Lung (tissue), 12 donors: ENCODE data around the gene LTB4R. TPM values are rescaled to one million over a fixed set of nuclear protein-coding genes. Genes with fewer than 3 reads are reported as not detected.

Experiments used
- ATAC-seq: fragments of 200-7000 bp; cut with Tn5 transposase; one replicate; pipeline ENCODE4 v1.9.1; 2020; ENCODE audit warnings: moderate number of reproducible peaks; ENCODE audit not compliant: insufficient read depth, low FRiP score
- DNase-seq, 3 donors: peaks; one replicate each; pipeline ENCODE4 v3.0.0-alpha.2; 2013 to 2017
- H3K27ac ChIP-seq, 2 donors: one replicate each; pipeline ENCODE4 v1.5.1; 2013; ENCODE audit warnings: mild to moderate bottlenecking in 2 of 2, moderate library complexity in 2 of 2, control low read depth in 1 of 2, inconsistent platforms in 1 of 2, low read depth in 1 of 2, low read length in 1 of 2
- H3K27me3 ChIP-seq, 3 donors: one replicate each; pipeline ENCODE4 v1.5.1; 2013; ENCODE audit warnings: low read length in 2 of 3; ENCODE audit not compliant: control insufficient read depth in 3 of 3, insufficient read depth in 3 of 3
- H3K36me3 ChIP-seq, 4 donors: one replicate each; pipeline ENCODE4 v1.5.1; 2013; ENCODE audit warnings: low read length in 4 of 4, mild to moderate bottlenecking in 1 of 4, moderate library complexity in 1 of 4; ENCODE audit not compliant: control insufficient read depth in 4 of 4, insufficient read depth in 4 of 4
- H3K4me1 ChIP-seq, 5 donors: one replicate each; pipeline ENCODE4 v1.5.1; 2013; ENCODE audit warnings: low read length in 5 of 5, mild to moderate bottlenecking in 2 of 5, moderate library complexity in 1 of 5; ENCODE audit not compliant: control insufficient read depth in 5 of 5, insufficient read depth in 5 of 5
- H3K4me3 ChIP-seq: one replicate; pipeline ENCODE4 v1.5.1; 2013; ENCODE audit warnings: mild to moderate bottlenecking, control low read depth, moderate library complexity
- H3K9ac ChIP-seq, 2 donors: one replicate each; pipeline ENCODE4 v1.5.1; 2013; ENCODE audit warnings: low read length in 2 of 2, control low read depth in 1 of 2; ENCODE audit not compliant: insufficient read depth in 1 of 2
- H3K9me3 ChIP-seq, 4 donors: one replicate each; pipeline ENCODE4 v1.5.1; 2013; ENCODE audit warnings: low read length in 3 of 4, mild to moderate bottlenecking in 1 of 4, moderate library complexity in 1 of 4; ENCODE audit not compliant: control insufficient read depth in 4 of 4, insufficient read depth in 3 of 4
- CTCF ChIP-seq: IDR thresholded peaks from 2 replicates; pipeline ENCODE4 v1.5.1; 2012; ENCODE audit warnings: mild to moderate bottlenecking; ENCODE audit errors: control extremely low read depth, extremely low read depth
- WGBS, 2 donors: extraction: QIAGEN DNeasy Blood & Tissue Kit; methylation state at CpG; one replicate each; pipeline ENCODE4 v1.1.7; 2013; 5-methylcytosine and 5-hydroxymethylcytosine counted together
- polyA plus RNA-seq, 2 donors: library from polyadenylated mRNA; stranded (reverse); fragments of 200-250 nt; gene quantifications; one replicate each; pipeline ENCODE4 v1.2.1, GENCODE V29; 2013
- total RNA-seq, 2 donors: library from RNA; depleted of rRNA in 1 of 2; stranded (reverse); fragments of >200 nt in 1 of 2; gene quantifications; one replicate each; pipeline ENCODE4 v1.2.1, GENCODE V29; 2014 to 2021
- donor health status: control.
- donor health status: control.
- donor health status: Bipolar disorder and iron deficiency.
- donor health status: healthy.
- donor health status: DM: yes; HTN: yes; CAD: no.

The LTB4R gene
- total and polyA plus RNA-seq, 4 donors = 4.4 to 47.0 (median 11.0) TPM

- Histone ChIP-seq H3K4me3 (no peak overlapping the region), H3K36me3 (peaks cover 3 to 35% (median 7%) of the 10 kb centered on the region in 4 donors), H3K9ac (no peak overlapping the region), H3K4me1 (peaks cover 4 to 8% (median 6%) of the 10 kb centered on the region in 5 donors), H3K27me3 (no peaks in the 10 kb centered on the region), H3K9me3 (no peaks in the 10 kb centered on the region), H3K27ac (no peak overlapping the region)
- ATAC-seq (no peak), DNase-seq (no peak)
- WGBS, 2 donors = 92 to 96% methylated on average over 9 of the region's 9 CpGs
- TF ChIP-seq CTCF = no peak
Measured at GRCh38 chr14:24267516-24267915, 43.8 kb upstream of the LTB4R start.

GRCh38 chr14:24268225-24268624 is 43.1 kb upstream of the LTB4R start:
- Histone ChIP-seq H3K9me3 (no peaks in the 10 kb centered on the region), H3K9ac (no peak overlapping the region), H3K27me3 (no peaks in the 10 kb centered on the region), H3K4me3 (no peak overlapping the region), H3K27ac (no peak overlapping the region), H3K4me1 (peaks cover 4 to 11% (median 6%) of the 10 kb centered on the region in 5 donors), H3K36me3 (peaks cover 3 to 35% (median 7%) of the 10 kb centered on the region in 4 donors)
- WGBS, 2 donors = 93 to 96% methylated on average over 9 of the region's 9 CpGs
- no peak for TF ChIP-seq CTCF
- DNase-seq = no peak
- ATAC-seq = no peak

- no peak overlapping the region for H3K4me3 ChIP-seq
- ATAC-seq (no peak), DNase-seq (no peak)
- no peak overlapping the region for H3K27ac ChIP-seq
- peaks cover 4 to 11% (median 6%) of the 10 kb centered on the region in 5 donors for H3K4me1 ChIP-seq
- peaks cover 3 to 35% (median 7%) of the 10 kb centered on the region in 4 donors for H3K36me3 ChIP-seq
- no peak for TF ChIP-seq CTCF
- no peaks in the 10 kb centered on the region for H3K9me3 ChIP-seq
- H3K27me3 ChIP-seq = no peaks in the 10 kb centered on the region
- no peak overlapping the region for H3K9ac ChIP-seq
- WGBS, 2 donors = 93 to 98% methylated on average over 8 of the region's 8 CpGs
Measured at GRCh38 chr14:24269368-24269767, 41.9 kb upstream of the LTB4R start.

- peaks cover 3 to 35% (median 7%) of the 10 kb centered on the region in 4 donors for H3K36me3 ChIP-seq
- no peak for TF ChIP-seq CTCF
- H3K27me3 ChIP-seq = no peaks in the 10 kb centered on the region
- H3K4me1 ChIP-seq = peaks cover 4 to 11% (median 6%) of the 10 kb centered on the region in 5 donors
- DNase-seq (no peak), ATAC-seq (no peak)
- no peaks in the 10 kb centered on the region for H3K9me3 ChIP-seq
- 96 to 99% methylated on average over 14 of the region's 14 CpGs for WGBS, 2 donors
- no peak overlapping the region for H3K27ac ChIP-seq
- no peak overlapping the region for H3K4me3 ChIP-seq
- no peak overlapping the region for H3K9ac ChIP-seq
Measured at GRCh38 chr14:24269910-24270536, 41.3 kb upstream of the LTB4R start.
